ENCODE measurements around the gene C6orf120.

DNA sequence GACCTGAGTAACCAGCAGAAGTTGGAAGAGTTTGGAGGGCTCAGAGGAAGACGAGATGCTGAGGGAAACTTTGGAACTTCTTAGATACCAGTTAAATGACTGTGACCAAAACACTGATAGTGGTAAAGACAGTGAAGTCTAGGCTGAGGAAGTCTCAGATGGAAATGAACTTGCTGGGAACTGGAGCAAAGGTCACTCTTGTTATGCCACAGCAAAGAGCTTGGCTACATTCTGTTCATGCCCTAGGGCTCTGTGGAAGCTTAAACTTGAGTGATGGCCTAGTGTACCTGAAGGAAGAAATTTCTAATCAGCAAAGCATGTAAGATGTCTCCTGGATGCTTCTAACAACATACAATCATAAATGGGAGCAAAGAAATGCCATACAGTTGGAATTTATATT lies 24.8 kb upstream of the C6orf120 start:
- TF ChIP-seq, protein P1, sequence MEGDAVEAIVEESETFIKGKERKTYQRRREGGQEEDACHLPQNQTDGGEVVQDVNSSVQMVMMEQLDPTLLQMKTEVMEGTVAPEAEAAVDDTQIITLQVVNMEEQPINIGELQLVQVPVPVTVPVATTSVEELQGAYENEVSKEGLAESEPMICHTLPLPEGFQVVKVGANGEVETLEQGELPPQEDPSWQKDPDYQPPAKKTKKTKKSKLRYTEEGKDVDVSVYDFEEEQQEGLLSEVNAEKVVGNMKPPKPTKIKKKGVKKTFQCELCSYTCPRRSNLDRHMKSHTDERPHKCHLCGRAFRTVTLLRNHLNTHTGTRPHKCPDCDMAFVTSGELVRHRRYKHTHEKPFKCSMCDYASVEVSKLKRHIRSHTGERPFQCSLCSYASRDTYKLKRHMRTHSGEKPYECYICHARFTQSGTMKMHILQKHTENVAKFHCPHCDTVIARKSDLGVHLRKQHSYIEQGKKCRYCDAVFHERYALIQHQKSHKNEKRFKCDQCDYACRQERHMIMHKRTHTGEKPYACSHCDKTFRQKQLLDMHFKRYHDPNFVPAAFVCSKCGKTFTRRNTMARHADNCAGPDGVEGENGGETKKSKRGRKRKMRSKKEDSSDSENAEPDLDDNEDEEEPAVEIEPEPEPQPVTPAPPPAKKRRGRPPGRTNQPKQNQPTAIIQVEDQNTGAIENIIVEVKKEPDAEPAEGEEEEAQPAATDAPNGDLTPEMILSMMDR (IDR thresholded peaks at IDR 0.05; ENCODE audit: low read length) = no peak
- TF ChIP-seq EZH2 (IDR thresholded peaks at IDR 0.05; ENCODE audit: borderline replicate concordance, low read length) = no peak

All from OCI-LY1 (cell line).